HepG2 (cell line): ENCODE results near the gene CDK14. TPM values are rescaled to one million over a fixed set of nuclear protein-coding genes. Genes with fewer than 3 reads are reported as not detected.

Experiments used
- ATAC-seq: fragments of 200-7000 bp; cut with Tn5 transposase; 3 replicates; pipeline ENCODE4 v1.9.1; 2020; ENCODE audit warnings: mild to moderate bottlenecking, moderate library complexity
- BruUV-seq: library from RNA; stranded (reverse); fragments of 400-500 nt; replicated peaks from 2 replicates; lab custom pipeline; 2021; lab: Mats Ljungman, UMichigan
- CTCF ChIA-PET: fragments of 300-600 bp; formaldehyde crosslinking; extraction: SDS; loops from one replicate; lab custom pipeline; 2021; ENCODE audit warnings: low total read pairs, inconsistent platforms, low intra/inter-chr PET ratio; lab: Yijun Ruan, JAX
- POLR2A ChIA-PET: fragments of 350-600 bp; sonication (Branson Sonifier 250); formaldehyde crosslinking; loops from one replicate; lab custom pipeline; 2020; ENCODE audit warnings: antibody characterized with exemption, inconsistent platforms; lab: Yijun Ruan, JAX
- DNase-seq: peaks from one replicate; pipeline ENCODE4 v3.0.0-alpha.2; 2015; ENCODE audit warnings: low spot score
- FAIRE-seq: peaks from 3 replicates; lab custom pipeline; 2011; peaks lifted over from hg19 to GRCh38; lab: Jason Lieb, UNC
- H2AFZ ChIP-seq: one replicate; pipeline ENCODE4 v1.6.1; 2011; ENCODE audit warnings: low read length, inconsistent platforms
- H3K27ac ChIP-seq: fragments of 300-600 bp; 3 replicates; pipeline ENCODE4 v1.8.0; 2011; ENCODE audit warnings: mixed run types, mild to moderate bottlenecking, mixed read lengths, low read length, inconsistent platforms; ENCODE audit not compliant: insufficient read depth; ENCODE audit errors: extremely low read length
- H3K27me3 ChIP-seq, 2 experiments: fragments of 200-600 bp in 1 of 2; 2 replicates in 1 of 2; 3 replicates in 1 of 2; pipeline versions ENCODE4 v1.6.0 to v1.8.0; 2011; ENCODE audit warnings: low read length in 2 of 2, mild to moderate bottlenecking in 2 of 2, moderate library complexity in 2 of 2, inconsistent platforms in 1 of 2; ENCODE audit not compliant: insufficient read depth in 2 of 2, control insufficient read depth in 1 of 2
- H3K36me3 ChIP-seq, 2 experiments: fragments of 200-600 bp in 1 of 2; replicated peaks in 1 of 2; 2 replicates in 1 of 2; 3 replicates in 1 of 2; pipeline versions ENCODE4 v1.5.1 to v1.8.0; 2011; ENCODE audit warnings: low read length in 2 of 2, inconsistent platforms in 1 of 2; ENCODE audit not compliant: insufficient read depth in 2 of 2, control insufficient read depth in 1 of 2
- H3K4me1 ChIP-seq: 2 replicates; pipeline ENCODE4 v1.5.1; 2012; ENCODE audit warnings: low read length, inconsistent platforms; ENCODE audit not compliant: insufficient read depth
- H3K4me2 ChIP-seq: 2 replicates; pipeline ENCODE4 v1.6.0; 2011; ENCODE audit warnings: low read depth, low read length, inconsistent platforms
- H3K4me3 ChIP-seq, 3 experiments: fragments of 200-600 bp in 1 of 3; sonication (generic), shearing (Covaris generic) in 1 of 3; replicated peaks in 1 of 3; 2 replicates each; pipeline ENCODE4 v1.5.1; 2011 to 2016; ENCODE audit warnings: low read length in 3 of 3, inconsistent platforms in 2 of 3, low read depth in 2 of 3, mild to moderate bottlenecking in 2 of 3, control low read depth in 1 of 3, mixed read lengths in 1 of 3; ENCODE audit not compliant: insufficient read depth in 1 of 3
- H3K79me2 ChIP-seq: one replicate; pipeline ENCODE4 v1.6.1; 2011; ENCODE audit warnings: low read length, inconsistent platforms; ENCODE audit not compliant: insufficient read depth
- H3K9ac ChIP-seq: 2 replicates; pipeline ENCODE4 v1.6.0; 2011; ENCODE audit warnings: mild to moderate bottlenecking, low read depth, low read length, inconsistent platforms; ENCODE audit not compliant: insufficient read depth
- H3K9me3 ChIP-seq: 2 replicates; pipeline ENCODE4 v1.5.1; 2012; ENCODE audit warnings: mild to moderate bottlenecking, low read length
- H4K20me1 ChIP-seq: 2 replicates; pipeline ENCODE4 v1.6.0; 2011; ENCODE audit warnings: inconsistent platforms, mild to moderate bottlenecking, low read length, moderate library complexity; ENCODE audit not compliant: insufficient read depth
- MTA1 ChIP-seq: sonication (generic); formaldehyde crosslinking; IDR thresholded peaks from 2 replicates; pipeline ENCODE4 v1.4.0; 2020; ENCODE audit warnings: missing genetic modification reagents, mild to moderate bottlenecking, borderline replicate concordance
- SSRP1 ChIP-seq: IDR thresholded peaks from 2 replicates; pipeline ENCODE4 v1.6.1; 2016; ENCODE audit warnings: control low read depth
- ZNF678 ChIP-seq: sonication (generic); formaldehyde crosslinking; IDR thresholded peaks from 2 replicates; pipeline ENCODE4 v1.4.0; 2020; ENCODE audit warnings: mild to moderate bottlenecking, missing genetic modification reagents
- WGBS: methylation state at CpG from one replicate; pipeline ENCODE4 v1.1.6; 2017; ENCODE audit warnings: low lambda C conversion rate; 5-methylcytosine and 5-hydroxymethylcytosine counted together
- in situ Hi-C: cut with HindIII; loops from 2 replicates; pipeline ENCODE4 v1.10.0; 2017; ENCODE audit warnings: low pct_unique_long_range_greater_than_20kb; ENCODE audit not compliant: extremely low pct_ligation_motif_present
- intact Hi-C: fragments of 100-400 bp; cut with micrococcal nuclease; formaldehyde crosslinking; loops from one replicate; pipeline ENCODE4 v1.10.0; 2022; ENCODE audit not compliant: unreplicated experiment
- polyA plus RNA-seq, 8 experiments: library from polyadenylated mRNA; depleted of rRNA in 3 of 8; stranded (reverse) in 7 of 8; unstranded in 1 of 8; fragments of >200 nt; fragmentation: Illumina TruSeq in 4 of 8; extraction: Trizol in 4 of 8; gene quantifications; 2 replicates each; pipeline versions ENCODE4 v1.2.1 to v1.2.3, GENCODE V29; 2011 to 2016; ENCODE audit warnings: low read depth in 4 of 8, missing spikeins in 1 of 8, mixed read lengths in 1 of 8; ENCODE audit not compliant: insufficient read depth in 1 of 8
- total RNA-seq, 5 experiments: library from RNA; depleted of rRNA; stranded (reverse); fragments of >200 nt; fragmentation: Illumina TruSeq; extraction: Trizol; gene quantifications; 2 replicates each; pipeline ENCODE4 v1.2.3, GENCODE V29; 2016; ENCODE audit warnings: low read depth in 1 of 5
- TF ChIP-seq, protein P1 (sequence below): sonication (generic); formaldehyde crosslinking; IDR thresholded peaks from 2 replicates; pipeline ENCODE4 v1.4.0; 2020; ENCODE audit warnings: missing genetic modification reagents

CDK14 gene
- total and polyA plus RNA-seq, 2 of the 13 experiments (the other 11 are each of a cell fraction or from before 2014, with no cell fraction given), result 0.26 to 0.71 TPM

DNA sequence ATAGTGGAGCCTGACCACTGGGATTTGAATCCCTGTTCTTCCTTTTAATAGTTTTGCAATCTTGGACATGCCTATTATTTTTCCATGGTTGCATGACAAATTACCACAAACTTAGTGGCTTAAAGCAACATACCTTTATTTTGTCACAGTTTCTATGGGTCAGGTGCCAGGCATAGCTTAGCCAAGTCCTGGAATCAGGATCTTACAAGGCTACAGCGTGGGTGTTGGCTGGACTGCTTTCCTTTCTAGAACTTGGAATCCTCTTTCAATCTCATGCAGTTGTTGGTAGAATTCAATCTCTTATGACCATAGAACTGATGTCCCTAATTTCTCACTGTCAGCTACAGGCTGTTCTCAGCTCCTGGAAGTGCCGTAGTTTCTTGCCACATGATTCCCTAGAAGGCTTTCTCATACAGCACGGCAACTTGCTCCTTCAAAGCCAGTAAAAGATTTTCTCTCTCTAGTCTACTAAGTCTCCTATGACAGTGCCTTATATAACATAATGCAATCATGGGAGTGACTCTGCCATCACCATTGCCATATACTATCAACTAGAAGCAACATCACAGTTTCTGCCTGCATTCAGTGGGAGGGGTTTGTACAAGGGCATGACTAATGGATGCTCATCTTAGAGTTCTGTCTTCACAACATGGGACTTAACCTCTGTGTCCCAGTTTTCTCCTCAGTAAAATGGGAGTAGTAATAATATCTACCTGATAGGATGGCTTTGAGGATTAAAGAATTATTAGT is 424.7 kb downstream of the CDK14 start (continued):
- no peak for TF ChIP-seq MTA1 (CRISPR knock-in tag)
- TF ChIP-seq SSRP1 (CRISPR knock-in tag), result no peak
- TF ChIP-seq, protein P1, sequence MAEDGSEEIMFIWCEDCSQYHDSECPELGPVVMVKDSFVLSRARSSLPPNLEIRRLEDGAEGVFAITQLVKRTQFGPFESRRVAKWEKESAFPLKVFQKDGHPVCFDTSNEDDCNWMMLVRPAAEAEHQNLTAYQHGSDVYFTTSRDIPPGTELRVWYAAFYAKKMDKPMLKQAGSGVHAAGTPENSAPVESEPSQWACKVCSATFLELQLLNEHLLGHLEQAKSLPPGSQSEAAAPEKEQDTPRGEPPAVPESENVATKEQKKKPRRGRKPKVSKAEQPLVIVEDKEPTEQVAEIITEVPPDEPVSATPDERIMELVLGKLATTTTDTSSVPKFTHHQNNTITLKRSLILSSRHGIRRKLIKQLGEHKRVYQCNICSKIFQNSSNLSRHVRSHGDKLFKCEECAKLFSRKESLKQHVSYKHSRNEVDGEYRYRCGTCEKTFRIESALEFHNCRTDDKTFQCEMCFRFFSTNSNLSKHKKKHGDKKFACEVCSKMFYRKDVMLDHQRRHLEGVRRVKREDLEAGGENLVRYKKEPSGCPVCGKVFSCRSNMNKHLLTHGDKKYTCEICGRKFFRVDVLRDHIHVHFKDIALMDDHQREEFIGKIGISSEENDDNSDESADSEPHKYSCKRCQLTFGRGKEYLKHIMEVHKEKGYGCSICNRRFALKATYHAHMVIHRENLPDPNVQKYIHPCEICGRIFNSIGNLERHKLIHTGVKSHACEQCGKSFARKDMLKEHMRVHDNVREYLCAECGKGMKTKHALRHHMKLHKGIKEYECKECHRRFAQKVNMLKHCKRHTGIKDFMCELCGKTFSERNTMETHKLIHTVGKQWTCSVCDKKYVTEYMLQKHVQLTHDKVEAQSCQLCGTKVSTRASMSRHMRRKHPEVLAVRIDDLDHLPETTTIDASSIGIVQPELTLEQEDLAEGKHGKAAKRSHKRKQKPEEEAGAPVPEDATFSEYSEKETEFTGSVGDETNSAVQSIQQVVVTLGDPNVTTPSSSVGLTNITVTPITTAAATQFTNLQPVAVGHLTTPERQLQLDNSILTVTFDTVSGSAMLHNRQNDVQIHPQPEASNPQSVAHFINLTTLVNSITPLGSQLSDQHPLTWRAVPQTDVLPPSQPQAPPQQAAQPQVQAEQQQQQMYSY (CRISPR knock-in tag), result no peak

DNA sequence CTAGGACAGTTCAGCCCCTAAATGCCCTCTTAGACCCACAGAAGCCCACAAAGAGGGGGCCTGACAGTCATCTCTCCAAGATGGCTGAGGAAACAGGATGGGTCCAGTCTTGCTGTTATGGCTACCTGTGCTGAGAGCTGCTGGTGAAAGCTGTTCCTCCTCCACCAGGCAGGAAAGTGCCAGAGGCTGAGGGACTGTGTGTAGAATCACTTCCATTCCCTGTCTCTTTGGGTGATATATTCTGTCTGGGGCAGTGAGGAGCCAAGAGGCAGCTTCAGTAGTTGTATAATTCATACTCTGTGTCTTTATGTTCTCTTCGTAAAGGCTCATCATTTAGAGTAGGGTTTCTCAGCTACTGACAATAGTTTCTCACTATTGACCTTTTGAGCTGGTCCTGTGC is 425.8 kb downstream of the CDK14 start:
- WGBS, result 59% methylated on average over 1 of the region's 1 CpG
- Histone ChIP-seq H3K27me3 (no peaks in the 10 kb centered on the region), H3K4me1 (no peaks in the 10 kb centered on the region), H2AFZ (no peak overlapping the region), H3K9ac (no peak overlapping the region), H3K4me2 (no peak overlapping the region), H4K20me1 (no peaks in the 10 kb centered on the region), H3K27ac (no peak overlapping the region), H3K9me3 (no peaks in the 10 kb centered on the region), H3K4me3 (no peak overlapping the region), H3K36me3 (no peaks in the 10 kb centered on the region), H3K79me2 (no peaks in the 10 kb centered on the region)
- no peak for ATAC-seq
- ChIA-PET CTCF (no interaction called here), POLR2A (no interaction called here)
- in situ Hi-C loops (loop anchor here (25.0 kb wide), 1 partner anchor 310 kb away; no protein-coding TSS in a partner anchor), intact Hi-C loops (no loop called here)
- FAIRE-seq, result no peak
- TF ChIP-seq ZNF678 (CRISPR knock-in tag), result no peak
- DNase-seq, result no peak
- BruUV-seq, result no TSS peak
